GM19438 (cell line): ENCODE results near the gene SLC35D1.

Experiments used
- ATAC-seq: cut with Tn5 transposase; IDR thresholded peaks from one replicate; pipeline ENCODE4 v1.9.1; 2021; ENCODE audit warnings: low read depth; ENCODE audit not compliant: unreplicated experiment

SLC35D1 gene

GRCh38 chr1:67051196-67051595 is 2.8 kb downstream of the SLC35D1 start:
- ATAC-seq = no peak

DNA sequence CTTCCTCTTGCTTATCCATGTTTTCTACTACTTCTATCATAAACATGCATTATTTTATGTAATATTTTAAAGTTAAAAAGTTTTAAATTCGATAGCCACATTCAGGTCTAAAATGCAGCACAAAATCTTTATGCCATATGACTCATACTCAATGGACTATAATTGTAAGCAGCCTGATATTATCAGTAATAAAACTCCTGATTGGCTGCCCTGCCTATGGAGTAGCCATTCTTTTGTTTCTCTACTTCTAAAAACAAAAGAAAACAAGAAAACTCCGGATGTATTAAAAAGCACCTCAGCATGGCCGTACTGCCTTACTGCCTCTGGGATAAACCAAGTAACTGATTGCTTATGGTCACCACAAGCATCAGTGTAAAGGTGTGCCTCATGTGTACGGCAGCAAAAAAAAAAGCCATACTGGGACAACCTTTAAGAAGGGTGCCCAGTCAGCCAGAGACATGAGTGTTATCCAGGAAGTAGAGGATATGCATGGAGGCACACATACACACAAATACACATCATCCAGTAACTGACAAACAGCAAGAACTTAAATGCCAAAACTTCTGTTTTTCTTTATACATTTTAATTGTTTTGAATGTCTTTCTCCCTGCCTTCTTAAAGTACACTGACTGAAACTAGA is 9.2 kb downstream of the SLC35D1 start:
- no peak for ATAC-seq

DNA sequence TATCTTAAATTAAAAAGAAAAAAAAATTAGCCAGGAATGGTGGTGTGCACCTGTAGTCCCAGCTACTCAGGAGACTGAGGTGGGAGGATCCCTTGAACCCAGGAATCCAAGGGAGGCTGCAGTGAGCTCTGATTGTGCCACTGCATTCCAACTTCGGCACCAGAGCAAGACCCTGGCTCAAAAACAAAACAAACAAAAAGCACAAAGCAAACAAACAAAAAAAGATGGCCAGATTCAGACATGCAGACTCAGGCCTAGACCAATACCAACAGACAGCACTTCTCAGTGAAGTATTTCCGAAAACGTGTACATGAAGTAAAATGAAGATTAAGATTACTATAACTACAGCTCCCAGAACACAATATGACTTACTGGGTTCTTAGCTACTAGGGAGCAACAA is 10.6 kb downstream of the SLC35D1 start:
- no peak for ATAC-seq

GRCh38 chr1:67041841-67042503 is 12.0 kb downstream of the SLC35D1 start:
- no peak for ATAC-seq

DNA sequence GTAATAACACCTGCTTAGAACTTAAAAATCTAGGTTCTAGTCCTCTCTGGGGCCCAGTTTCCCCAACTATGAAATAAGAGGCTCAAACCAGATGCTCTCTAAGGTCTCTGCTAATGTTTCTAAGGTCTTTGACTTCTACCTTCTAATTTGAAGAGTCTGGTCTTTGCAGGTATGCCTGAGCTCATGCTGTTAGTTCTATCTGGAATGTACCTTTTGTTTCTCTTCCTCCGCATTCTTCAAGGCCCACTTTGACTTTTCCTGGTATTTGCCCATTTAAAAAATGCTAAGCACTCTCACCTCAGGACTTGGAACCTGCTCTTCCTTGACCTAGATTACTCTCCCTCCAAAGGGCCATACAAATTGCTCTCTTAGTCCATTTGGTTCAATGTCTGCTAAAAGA is 13.5 kb downstream of the SLC35D1 start:
- ATAC-seq = no peak

GRCh38 chr1:67031859-67032247 is 22.1 kb downstream of the SLC35D1 start:
- no peak for ATAC-seq

- no peak for ATAC-seq
Measured at GRCh38 chr1:67031121-67031858, 22.7 kb downstream of the SLC35D1 start.

DNA sequence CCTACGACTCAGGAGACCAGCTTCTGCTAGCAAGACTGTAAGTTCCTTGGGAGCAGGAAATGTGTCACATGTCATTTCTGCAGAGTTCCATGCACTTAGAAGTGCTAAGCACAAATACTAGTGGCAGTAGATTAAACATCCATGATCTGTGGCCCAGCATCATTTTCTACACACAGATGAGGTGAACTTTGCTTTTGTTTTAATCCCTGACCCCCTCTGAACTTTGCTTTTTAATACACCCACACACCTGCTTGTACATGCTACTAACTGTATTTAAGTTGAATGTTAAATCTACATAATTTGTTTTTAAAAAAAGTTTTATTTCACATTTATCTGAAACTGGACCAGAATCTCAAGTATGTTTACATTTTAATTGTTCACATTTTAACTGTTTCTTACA is 24.5 kb downstream of the SLC35D1 start:
- no peak for ATAC-seq

DNA sequence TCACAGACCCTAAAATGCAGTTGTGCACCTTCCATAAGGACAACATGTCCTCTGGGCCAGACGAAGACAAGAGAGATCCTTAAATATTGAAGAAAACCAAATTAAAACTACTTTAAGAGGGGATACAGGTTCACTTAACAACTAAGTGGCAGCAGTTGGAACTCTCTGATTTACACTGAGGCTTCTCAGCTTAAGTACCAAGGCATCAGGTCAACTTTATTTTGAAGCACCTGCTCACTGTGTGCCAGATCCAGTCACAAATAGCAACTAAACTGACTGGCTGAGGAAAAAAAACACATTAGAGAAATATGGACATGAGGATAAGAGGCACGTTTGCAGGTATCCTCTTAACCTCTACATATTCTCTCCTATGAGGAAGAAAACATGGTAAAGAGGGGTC is 33.2 kb downstream of the SLC35D1 start:
- no peak for ATAC-seq

- ATAC-seq = no peak
Measured at GRCh38 chr1:67020304-67020703, 33.6 kb downstream of the SLC35D1 start.

DNA sequence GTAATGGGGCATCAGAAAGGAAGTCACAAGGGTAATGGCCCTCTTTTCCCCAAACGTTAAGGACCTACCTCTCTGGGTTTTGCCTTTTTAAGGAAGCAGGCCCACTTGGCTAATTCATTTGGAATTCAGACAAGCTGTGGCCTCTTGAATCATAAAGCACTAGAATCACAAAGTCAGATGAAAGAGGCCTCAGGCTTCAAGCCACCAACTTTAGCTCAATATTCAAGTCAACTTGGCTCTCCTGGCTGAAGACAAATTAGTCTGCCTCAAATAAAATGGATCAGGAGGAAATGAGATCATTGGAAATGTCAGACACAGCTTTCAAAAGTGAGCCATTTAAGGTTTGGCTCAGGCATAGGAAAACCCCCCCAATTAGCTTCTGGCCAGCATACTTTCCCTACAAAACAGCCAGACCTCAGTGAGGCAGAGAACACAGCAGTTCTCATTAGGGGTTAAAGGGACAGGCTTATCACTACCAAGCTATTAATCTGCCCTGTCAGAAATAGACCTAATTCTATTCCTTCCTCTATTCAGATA is 34.3 kb downstream of the SLC35D1 start:
- ATAC-seq = no peak

GRCh38 chr1:67019121-67019520 is 34.8 kb downstream of the SLC35D1 start:
- ATAC-seq = no peak

- no peak for ATAC-seq
Measured at GRCh38 chr1:67018574-67018973, 35.4 kb downstream of the SLC35D1 start.

- ATAC-seq = no peak
Measured at GRCh38 chr1:67013573-67013972, 40.4 kb downstream of the SLC35D1 start.

DNA sequence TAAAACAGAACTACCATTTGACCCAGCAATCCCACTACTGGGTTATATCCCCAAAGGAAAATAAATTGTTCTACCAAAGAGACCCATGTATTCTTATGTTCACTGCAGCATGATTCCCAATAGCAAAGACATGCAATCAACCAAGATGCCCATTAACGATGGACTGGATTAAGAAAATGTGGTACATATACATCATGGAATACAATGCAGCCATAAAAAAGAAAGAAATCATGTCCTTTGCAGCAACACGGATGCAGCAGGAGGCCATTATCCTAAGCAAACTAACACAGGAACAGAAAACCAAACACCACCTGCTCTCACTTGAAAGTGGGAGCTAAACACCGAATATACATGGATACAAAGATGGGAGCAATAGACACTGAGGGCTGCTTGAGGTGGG is 44.2 kb downstream of the SLC35D1 start:
- ATAC-seq = no peak

DNA sequence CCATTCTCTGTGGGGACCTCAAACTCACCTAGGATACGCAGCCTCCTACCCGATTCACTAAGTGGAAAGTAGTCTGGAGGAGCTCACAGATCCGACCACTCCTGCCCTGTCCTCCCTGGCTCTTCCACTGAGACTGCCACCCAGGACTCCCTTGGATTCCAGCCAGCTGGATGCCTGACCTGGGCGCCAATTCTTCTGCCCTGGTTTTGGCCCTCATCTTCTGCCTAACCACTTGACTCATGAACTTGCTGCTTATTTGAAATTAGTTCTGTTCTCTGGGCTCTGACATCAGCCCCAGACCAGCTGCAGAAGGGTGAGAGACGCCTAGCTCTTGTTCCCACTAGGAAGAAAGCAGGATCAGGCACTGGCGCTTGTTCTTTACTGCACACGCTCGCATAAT is 48.9 kb downstream of the SLC35D1 start:
- no peak for ATAC-seq

DNA sequence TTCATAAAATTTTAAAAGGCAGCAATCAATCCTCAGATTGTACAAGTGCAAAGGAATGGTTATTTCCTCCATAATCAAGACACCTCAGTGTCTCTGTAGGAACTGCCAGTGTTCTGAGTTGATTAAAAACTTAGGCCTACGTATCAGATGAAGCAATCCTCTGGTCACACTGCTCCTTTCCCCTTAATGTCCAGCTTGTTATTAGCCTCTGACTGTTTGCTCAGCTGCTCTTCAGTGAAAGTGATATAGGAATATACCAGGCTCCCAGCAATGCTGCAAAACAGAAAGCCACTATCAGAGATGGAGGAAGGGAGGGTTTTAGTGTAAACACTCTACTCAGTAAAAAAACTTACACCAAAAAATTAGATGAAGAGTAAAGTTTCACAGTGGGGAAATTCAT is 49.8 kb downstream of the SLC35D1 start:
- ATAC-seq = no peak

DNA sequence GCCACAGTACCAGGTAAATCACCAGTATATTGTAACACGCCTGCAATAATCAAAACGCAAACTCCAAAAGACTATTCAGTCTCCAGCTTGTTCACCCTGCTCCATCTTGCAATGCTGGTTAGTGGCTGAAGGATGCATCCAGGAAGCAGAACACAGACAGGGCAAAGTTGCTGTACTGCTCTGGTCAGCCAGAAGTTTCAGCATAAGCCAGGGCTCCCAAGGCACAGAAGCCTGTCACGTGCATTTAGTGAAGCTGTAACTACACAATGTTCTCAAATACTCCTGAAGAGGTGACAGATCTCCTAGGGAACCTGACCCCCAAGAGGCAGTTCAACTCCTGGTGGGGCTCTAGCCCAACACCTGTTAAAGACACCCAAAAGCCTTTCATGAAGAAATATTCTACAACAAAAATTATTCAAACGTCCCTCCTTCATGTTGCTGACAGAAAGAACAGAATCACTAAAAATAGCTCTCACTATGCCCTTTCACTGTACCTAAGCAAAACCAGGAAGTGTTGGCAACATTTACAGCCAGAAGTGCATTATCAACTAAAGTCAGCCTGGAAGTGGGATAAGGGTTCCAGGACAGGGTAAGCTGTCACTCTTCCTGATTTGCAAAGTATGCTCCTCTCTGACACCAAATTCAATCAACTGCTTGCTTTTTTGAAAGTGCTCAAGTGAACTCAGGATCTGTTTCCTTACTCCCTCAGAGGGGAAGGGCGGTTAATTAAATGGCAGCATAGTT is 52.1 kb downstream of the SLC35D1 start:
- no peak for ATAC-seq

DNA sequence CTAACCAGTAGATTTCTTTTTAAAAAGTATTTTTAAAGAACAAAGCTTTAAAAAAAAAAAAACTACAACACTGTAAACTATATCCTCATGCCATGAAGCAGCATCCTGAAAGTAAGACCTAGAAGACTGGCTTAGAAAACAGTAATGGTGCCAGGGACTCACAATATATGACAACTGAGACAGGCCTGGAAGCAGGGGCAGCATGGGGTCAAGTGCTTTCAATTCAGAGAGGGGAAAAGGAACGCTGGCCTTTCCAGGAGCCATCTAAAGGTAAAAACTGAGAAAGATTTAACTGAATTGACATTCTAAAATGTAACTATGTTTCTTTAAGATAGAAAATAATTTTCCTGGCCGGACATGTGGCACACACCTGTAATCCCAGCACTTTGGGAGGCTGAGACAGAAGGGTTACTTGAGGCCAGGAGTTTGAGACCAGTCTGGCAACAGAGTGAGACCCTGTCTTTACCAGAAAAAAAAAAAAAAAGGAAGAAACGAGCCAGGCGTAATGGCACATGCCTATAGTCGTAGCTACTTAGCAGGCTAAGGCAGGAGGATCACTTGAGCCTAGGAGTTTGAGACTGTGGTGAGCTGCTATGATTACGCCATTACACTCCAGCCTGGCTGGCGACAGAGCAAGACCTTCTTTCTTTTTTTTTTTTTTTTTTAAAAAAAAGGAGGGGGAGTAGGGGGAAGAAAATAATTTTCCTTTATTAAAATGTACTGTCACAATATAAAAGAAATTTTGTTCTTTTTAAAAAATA is 54.1 kb downstream of the SLC35D1 start:
- ATAC-seq = no peak

GRCh38 chr1:66998972-66999371 is 55.0 kb downstream of the SLC35D1 start:
- ATAC-seq = no peak
